Naive B cell (primary cell): ENCODE data around the gene EEF1G. TPM values are rescaled to one million over a fixed set of nuclear protein-coding genes. Genes with fewer than 3 reads are reported as not detected.
A peak's percentile ranks its signal among the peaks of the same experiment; 100 is the strongest.
"Not testable (repeated sequence)": the region's sequence is repeated elsewhere in the genome, so short reads cannot be mapped to it uniquely, and the experiment has no call there.

Experiments used
- ATAC-seq, 2 donors: fragments of 150-1000 bp; cut with Tn5 transposase; 2 replicates each; pipeline ENCODE4 v1.10.0; 2021; ENCODE audit warnings: low read depth in 2 of 2, mild to moderate bottlenecking in 2 of 2, moderate library complexity in 2 of 2
- DNase-seq: peaks from one replicate; pipeline ENCODE4 v3.0.0; 2022
- H3K27ac Mint-ChIP-seq, 6 donors: one replicate each; pipeline ENCODE4 v1.8.0; 2020 to 2022; ENCODE audit warnings: mild to moderate bottlenecking in 6 of 6, mixed read lengths in 6 of 6, moderate library complexity in 5 of 6, inconsistent platforms in 2 of 6
- H3K27me3 Mint-ChIP-seq, 3 donors: one replicate each; pipeline ENCODE4 v1.8.0; 2021 to 2022; ENCODE audit warnings: mixed read lengths in 3 of 3, mild to moderate bottlenecking in 1 of 3
- H3K36me3 Mint-ChIP-seq, 2 donors: one replicate each; pipeline ENCODE4 v1.8.0; 2020 to 2022; ENCODE audit warnings: mixed read lengths in 2 of 2, inconsistent platforms in 1 of 2, mild to moderate bottlenecking in 1 of 2
- H3K4me1 Mint-ChIP-seq, 3 donors: one replicate each; pipeline ENCODE4 v1.8.0; 2020 to 2022; ENCODE audit warnings: mixed read lengths in 3 of 3, inconsistent platforms in 1 of 3, mild to moderate bottlenecking in 1 of 3, moderate library complexity in 1 of 3
- H3K4me3 Mint-ChIP-seq, 8 donors: one replicate each; pipeline ENCODE4 v1.8.0; 2020 to 2022; ENCODE audit warnings: mild to moderate bottlenecking in 8 of 8, mixed read lengths in 8 of 8, moderate library complexity in 8 of 8, inconsistent platforms in 2 of 8
- H3K9me3 Mint-ChIP-seq, 7 donors: one replicate each; pipeline ENCODE4 v1.8.0; 2020 to 2022; ENCODE audit warnings: mixed read lengths in 7 of 7, mild to moderate bottlenecking in 5 of 7, inconsistent platforms in 2 of 7, moderate library complexity in 1 of 7
- polyA plus RNA-seq, 6 donors: library from polyadenylated mRNA; unstranded; fragments of 300-500 nt; fragmentation: Illumina TruSeq; gene quantifications; one replicate each; pipeline ENCODE4 v1.2.3, GENCODE V29; 2021; ENCODE audit warnings: low read depth in 6 of 6

The EEF1G gene
- polyA plus RNA-seq, 6 donors from 2014 or later = 1,313 to 1,862 (median 1,450) TPM

DNA sequence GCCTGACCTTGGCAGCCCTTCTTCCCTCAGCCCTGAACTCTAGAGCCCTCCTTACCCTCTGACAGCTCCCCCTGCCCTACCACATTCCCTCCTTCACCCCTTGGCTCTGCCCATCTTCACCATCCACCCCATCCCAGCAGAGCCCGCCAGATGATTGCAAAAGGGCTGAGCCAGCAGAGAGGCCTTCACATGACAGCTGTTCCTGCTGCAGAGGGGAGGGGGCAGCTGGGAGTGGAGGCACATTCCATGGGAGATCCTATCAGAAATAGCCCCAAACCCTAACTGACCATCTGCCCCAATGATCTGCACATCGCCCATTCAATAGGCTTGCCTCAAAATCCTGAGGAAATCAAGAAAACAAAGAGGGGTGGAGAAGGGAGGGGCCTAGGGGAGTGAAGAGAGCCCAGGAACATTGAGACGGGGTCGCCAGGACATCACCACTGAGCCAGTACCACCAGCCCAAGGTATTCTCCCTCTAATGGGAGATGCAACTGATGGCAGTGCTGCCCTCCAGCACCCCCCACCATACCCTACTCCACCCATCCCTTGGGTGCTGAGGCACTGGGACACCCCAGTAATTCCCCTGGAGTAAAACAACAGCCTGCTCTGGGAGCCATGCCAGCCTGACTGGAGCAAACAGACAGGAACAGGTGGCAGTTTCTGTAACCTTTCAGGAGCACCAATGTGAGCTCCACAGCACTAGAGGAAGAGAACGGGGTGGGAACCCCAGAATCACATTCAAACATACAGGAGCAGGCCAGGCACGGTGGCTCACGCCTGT, 19.1 kb downstream of the EEF1G start:
- no peak for ATAC-seq
- Mint-ChIP-seq H3K36me3 (peaks cover 0 to 6% of the 10 kb centered on the region in 2 donors), H3K27ac (peak overlapping the region; percentile 99 to 100 (median 99)), H3K4me3 (peak overlapping the region in 7 of 8 donors; percentile 8 to 94 (median 82)), H3K9me3 (no peaks in the 10 kb centered on the region), H3K27me3 (peaks cover 0 to 4% (median 0%) of the 10 kb centered on the region in 3 donors), H3K4me1 (peaks cover 61 to 80% (median 79%) of the 10 kb centered on the region in 3 donors)
- DNase-seq = no peak

DNA sequence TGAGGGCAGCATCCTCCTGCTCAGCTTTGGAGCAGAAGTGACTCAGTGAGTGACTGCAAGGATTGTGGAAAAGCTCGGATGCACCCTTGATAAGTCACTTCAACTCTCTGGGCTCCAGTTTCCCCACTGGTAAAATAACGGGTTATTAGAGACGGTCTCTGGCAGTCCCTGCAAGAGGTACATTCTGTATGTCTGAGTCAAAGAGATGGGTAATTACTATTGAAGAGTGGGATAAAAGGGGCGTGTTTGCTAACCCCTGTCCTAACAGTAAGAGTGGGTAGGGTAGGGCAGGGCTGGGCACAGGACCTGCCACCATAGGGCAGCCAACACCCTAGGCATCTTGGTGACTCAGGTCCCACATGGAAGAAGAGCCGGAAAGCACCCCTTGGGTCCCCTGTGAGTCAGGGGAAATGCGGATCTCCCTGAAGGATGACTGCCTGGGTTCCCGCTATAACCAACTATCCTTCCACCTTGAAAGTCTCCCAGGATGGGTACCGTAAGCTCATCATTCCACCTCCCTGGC, 19.8 kb downstream of the EEF1G start:
- Mint-ChIP-seq H3K4me3 (peak overlapping the region in 7 of 8 donors; percentile 52 to 87 (median 81)), H3K27me3 (peaks cover 0 to 4% (median 0%) of the 10 kb centered on the region in 3 donors), H3K36me3 (no peaks in the 10 kb centered on the region), H3K27ac (peak overlapping the region; percentile 99 to 100 (median 99)), H3K9me3 (no peaks in the 10 kb centered on the region), H3K4me1 (peaks cover 61 to 81% (median 79%) of the 10 kb centered on the region in 3 donors)
- ATAC-seq (no peak), DNase-seq (no peak)

DNA sequence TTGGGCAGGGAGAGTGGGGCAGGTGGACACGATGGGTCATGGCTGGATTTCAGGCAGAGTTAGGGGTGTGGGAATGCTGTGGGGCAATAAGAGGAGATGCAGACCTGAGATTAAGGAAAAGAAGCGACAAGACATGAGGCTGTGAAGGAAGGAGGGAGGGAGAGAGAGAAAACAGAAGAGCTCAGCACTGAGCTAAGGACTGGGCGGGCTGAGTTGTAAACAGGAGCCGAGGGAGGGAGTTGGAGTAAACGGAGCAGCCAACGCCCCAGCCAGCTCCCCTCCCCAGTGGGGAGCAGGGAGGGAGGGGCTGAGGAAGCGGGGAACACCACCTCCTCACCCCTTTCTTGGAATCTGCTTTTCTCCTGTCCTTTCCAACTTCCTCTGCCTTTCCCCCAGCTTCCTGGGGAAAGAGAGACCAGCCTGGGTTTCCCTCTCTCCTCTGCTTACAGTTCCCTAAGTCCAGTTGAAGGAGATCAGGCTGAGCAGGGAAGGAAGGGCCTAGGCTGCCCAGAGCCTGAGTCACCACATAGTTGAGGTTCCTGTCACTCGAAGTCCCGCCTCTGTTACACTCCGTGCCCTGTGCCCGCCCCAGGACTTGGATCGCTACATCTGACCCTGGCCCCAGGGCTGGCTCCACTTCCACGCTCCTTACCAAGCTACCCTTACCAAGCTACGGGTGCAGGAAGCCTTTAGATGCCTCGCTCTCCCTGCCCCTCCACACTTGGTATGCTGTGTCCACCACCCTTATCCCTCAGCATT, 20.4 kb downstream of the EEF1G start:
- peaks cover 0 to 4% (median 0%) of the 10 kb centered on the region in 3 donors for H3K27me3 Mint-ChIP-seq
- H3K9me3 Mint-ChIP-seq = no peaks in the 10 kb centered on the region
- no peaks in the 10 kb centered on the region for H3K36me3 Mint-ChIP-seq
- ATAC-seq = peak; percentile 4 to 6
- DNase-seq = no peak
- peaks cover 65 to 81% (median 81%) of the 10 kb centered on the region in 3 donors for H3K4me1 Mint-ChIP-seq
- peak overlapping the region; percentile 52 to 88 (median 82) for H3K4me3 Mint-ChIP-seq
- H3K27ac Mint-ChIP-seq = peak overlapping the region; percentile 99 to 100 (median 99)

GRCh38 chr11:62552485-62553079, 21.1 kb downstream of the EEF1G start:
- no peak for DNase-seq
- Mint-ChIP-seq H3K36me3 (no peaks in the 10 kb centered on the region), H3K27me3 (peaks cover 0 to 4% (median 0%) of the 10 kb centered on the region in 3 donors), H3K9me3 (no peaks in the 10 kb centered on the region), H3K27ac (peak overlapping the region; percentile 99 to 100 (median 99)), H3K4me1 (peaks cover 70 to 88% (median 84%) of the 10 kb centered on the region in 3 donors), H3K4me3 (peak overlapping the region; percentile 55 to 90 (median 82))
- no peak for ATAC-seq

DNA sequence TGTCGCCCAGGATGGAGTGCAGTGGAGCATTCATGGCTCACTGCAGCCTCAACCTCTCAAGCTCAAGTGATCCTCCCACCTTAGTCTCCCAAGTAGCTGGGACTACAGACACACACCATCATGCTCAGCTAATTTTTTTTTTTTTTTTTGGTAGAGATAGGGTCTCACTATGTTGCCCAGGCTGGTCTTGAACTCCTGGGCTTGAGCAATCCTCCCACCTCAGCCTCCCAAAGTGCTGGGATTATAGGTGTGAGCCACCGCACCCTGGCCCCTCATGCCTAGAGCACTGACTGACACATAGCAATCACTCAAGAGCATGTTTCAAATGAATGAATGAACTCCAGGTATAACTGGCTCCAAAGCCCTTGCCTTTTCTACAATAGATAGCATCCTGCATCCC, 23.2 kb downstream of the EEF1G start:
- not testable (repeated sequence) for ATAC-seq, H3K9me3 Mint-ChIP-seq, H3K36me3 Mint-ChIP-seq, DNase-seq, H3K27me3 Mint-ChIP-seq
- Mint-ChIP-seq H3K4me3 (peak overlapping the region in 5 of 8 donors; percentile 15 to 86 (median 55)), H3K27ac (peak overlapping the region; percentile 99 to 100 (median 99)), H3K4me1 (peaks cover 59 to 76% (median 71%) of the 10 kb centered on the region in 3 donors)

DNA sequence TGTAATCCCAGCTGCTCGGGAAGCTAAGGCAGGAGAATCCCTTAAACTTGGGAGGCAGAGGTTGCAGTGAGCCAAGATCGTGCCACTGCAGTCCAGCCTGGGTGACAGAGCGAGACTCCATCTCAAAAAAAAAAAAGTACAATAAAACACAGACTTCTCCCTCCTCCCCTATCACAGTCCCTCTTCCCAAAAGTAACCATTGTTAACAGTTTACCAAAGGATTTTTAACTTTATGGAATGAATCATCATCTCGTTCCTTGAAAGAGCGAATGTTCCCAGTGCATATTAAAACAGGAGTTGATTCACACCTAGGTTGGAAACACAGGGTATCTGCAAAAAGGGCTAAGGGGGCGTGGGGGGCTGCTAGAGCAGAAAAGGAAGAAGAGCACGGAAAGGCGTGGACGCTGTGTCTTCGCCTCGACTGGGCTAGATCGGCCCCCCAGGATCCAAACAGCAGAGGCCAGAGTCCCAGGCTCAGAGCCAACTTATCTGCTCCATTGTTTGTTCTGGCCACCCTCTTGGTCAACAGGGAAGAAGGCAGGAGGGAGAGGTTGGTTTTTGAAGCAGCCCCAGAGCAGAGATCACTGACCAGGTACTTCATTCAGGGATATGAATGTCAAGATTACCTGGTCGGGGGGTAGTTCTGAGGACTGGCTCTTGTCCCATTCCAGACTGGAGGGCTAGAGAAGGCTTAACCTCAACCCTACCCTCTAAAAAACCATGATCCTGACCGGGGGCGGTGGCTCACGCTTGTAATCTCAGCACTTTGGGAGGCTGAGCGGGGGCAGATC, 25.0 kb downstream of the EEF1G start:
- no peak for ATAC-seq
- H3K27ac Mint-ChIP-seq = peak overlapping the region in 5 of 6 donors; percentile 24 to 99 (median 82)
- no peak for DNase-seq
- H3K27me3 Mint-ChIP-seq = peaks cover 0 to 4% (median 0%) of the 10 kb centered on the region in 3 donors
- H3K4me1 Mint-ChIP-seq = peaks cover 65 to 76% (median 69%) of the 10 kb centered on the region in 3 donors
- peak overlapping the region in 4 of 8 donors; percentile 58 to 87 (median 74) for H3K4me3 Mint-ChIP-seq
- H3K9me3 Mint-ChIP-seq = no peaks in the 10 kb centered on the region
- H3K36me3 Mint-ChIP-seq = no peaks in the 10 kb centered on the region

DNA sequence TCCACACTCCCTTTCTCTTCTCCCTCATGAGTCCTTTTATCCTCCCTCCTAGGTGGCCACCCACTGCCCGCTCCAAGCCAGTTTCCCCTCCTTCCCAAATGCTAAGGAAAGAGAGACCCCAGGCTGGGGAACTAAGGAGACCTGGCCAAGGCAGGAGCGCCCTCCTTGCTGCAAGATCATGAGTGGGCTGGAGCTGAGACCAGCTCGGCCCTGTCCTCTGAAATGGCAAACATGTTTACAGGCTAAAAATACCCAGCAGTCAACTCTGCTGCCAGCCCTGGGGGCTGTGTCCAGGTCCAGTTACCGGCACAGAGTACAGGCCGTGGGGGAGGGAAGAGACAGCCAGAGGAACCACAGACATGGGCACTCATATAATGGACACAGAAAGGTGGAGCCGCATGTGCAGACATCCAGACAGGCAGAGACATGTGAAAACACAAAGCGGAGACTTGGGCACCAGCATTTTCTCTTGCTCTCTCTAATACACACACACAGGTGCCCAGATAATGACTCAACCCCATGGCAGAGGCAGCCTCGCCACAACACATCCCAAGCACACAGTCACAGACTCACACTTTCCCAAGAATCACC, 25.9 kb downstream of the EEF1G start:
- H3K9me3 Mint-ChIP-seq = no peaks in the 10 kb centered on the region

DNA sequence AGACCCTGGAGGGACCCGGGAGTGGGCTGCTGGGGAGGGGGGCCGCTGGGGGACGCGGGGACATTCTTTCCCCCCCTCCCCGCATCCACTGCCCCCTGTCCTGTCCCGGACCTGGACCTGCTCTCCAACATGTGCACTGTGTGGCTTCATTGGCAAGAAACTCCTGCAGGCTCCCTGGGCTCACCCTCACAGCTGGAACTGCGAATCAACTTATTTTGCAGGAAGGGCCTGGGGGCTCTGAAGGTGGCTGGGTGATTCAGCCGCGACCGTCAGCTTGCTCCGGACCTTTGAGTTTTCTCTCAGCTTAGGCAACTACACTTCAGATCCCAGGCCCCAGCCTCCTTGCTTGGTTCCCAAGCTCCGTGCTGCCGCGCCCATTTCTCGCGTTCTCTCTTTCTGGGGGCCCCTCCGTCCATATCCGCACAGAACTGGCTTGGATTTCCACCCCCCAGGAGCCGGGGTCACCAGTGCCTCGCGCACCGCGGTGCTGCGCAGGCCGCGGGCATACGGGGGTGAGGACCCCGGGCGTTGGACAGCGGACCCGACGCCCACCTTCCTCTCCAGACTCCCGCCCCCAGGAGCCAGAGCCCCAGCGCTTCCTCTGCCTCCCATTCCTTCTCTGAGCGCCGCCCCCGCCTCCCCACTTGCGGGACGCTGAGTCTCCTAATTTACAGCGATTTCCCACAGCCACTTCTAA, 26.6 kb downstream of the EEF1G start:
- H3K4me1 Mint-ChIP-seq = peaks cover 62 to 76% (median 69%) of the 10 kb centered on the region in 3 donors
- ATAC-seq (peak in 1 of 2 donors; percentile 0), DNase-seq (no peak)
- H3K4me3 Mint-ChIP-seq = peak overlapping the region; percentile 77 to 93 (median 88)
- H3K27me3 Mint-ChIP-seq = peaks cover 0 to 4% (median 0%) of the 10 kb centered on the region in 3 donors
- peak overlapping the region in 5 of 6 donors; percentile 92 to 99 (median 94) for H3K27ac Mint-ChIP-seq
- no peaks in the 10 kb centered on the region for H3K9me3 Mint-ChIP-seq
- no peaks in the 10 kb centered on the region for H3K36me3 Mint-ChIP-seq

More for the DNA sequence above, 25.9 kb downstream of the EEF1G start:
- DNase-seq (no peak), ATAC-seq (no peak)
- peak overlapping the region; percentile 52 to 93 (median 84) for H3K4me3 Mint-ChIP-seq
- H3K27ac Mint-ChIP-seq = peak overlapping the region; percentile 88 to 99 (median 94)
- H3K27me3 Mint-ChIP-seq = peaks cover 0 to 4% (median 0%) of the 10 kb centered on the region in 3 donors
- no peaks in the 10 kb centered on the region for H3K36me3 Mint-ChIP-seq
- H3K4me1 Mint-ChIP-seq = peaks cover 63 to 76% (median 69%) of the 10 kb centered on the region in 3 donors

DNA sequence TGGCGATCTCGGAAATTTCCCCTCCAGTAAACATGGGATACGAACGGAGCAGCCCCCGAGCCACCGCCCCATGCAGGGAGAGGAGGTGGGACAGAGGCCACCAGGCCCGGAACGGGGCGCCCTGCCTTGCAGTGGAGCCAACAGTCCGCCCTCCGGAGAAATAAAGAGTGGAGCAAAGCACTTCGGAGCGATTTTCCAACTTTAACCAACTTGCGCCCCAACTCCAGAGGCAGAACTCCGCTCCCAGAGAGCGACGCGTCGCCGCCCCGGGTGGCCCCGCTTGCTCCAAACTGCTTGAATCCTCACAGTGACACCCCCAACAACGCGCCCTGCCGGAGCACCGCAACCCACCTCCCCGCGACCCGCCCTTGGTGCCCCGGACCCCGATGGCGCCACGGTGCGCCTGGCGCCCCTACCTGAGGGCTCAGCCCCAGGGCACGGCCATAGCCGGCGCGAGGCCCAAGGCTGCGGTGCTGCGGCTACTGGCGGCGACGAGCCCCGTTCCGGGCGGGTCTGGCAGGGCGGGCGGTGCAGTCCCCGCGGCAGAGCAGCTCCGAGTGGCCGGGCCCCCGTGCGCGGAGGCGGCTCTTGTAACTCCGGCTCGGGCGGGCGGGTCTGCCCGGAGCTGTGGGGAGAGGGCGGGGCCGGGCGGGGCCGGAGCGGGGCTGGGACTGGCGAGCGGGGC, 27.3 kb downstream of the EEF1G start, which contains the start of gene AHNAK:
Gene AHNAK, minus strand, starts transcription at position 563 of the 685 bp plus-strand sequence. CDS start 10,708 bp downstream, outside the sequence.
- Mint-ChIP-seq H3K27me3 (no peaks in the 10 kb centered on the region), H3K36me3 (no peaks in the 10 kb centered on the region), H3K4me3 (peak within 1 kb of the TSS; percentile 77 to 97 (median 94)), H3K9me3 (no peaks in the 10 kb centered on the region), H3K4me1 (peaks cover 62 to 76% (median 69%) of the 10 kb centered on the region in 3 donors), H3K27ac (peak within 1 kb of the TSS; percentile 92 to 99 (median 94))
- ATAC-seq (peak; percentile 50 to 56), DNase-seq (peak; percentile 75)

DNA sequence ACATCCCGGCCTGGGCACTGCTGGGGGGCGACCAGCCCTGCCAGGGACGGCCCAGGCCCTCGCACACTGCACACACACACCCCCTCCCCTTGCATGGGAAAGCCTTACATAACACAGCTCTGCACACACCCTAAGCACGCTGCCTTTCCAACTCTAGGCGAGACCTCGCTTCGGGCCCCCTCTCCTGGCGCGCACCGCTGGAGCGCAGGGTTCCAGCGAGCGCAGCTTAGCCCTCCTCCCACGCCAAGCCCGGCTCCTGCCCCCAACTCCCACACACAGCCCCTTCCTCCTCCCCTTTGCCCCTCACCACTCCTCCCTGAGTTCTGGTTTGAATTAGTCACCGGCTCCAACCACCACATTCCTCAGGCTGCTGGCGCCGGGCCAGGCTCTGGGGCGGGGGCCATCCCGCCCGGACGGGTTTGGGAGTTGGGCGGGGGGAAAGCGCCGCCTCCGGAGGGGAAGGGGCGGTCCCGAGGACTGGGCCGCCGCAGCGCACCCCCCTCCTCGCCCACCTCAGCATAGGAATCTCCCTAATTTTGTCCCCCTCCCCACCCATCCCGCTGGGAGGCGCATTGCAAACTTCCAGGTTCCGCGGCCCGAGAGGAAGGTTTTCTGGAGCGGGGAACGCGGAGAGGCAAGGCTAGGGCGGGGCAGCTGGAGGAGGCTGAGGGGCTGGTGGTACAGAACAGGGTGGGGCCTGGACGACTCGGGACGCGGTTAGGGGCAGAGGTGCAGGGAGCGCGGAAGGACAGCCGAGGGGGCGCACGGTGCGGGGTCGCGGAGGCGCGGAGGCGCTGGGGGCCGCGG, 28.1 kb downstream of the EEF1G start:
- DNase-seq = no peak

More for the DNA sequence above, 28.1 kb downstream of the EEF1G start:
- Mint-ChIP-seq H3K9me3 (no peaks in the 10 kb centered on the region), H3K4me1 (peaks cover 65 to 76% (median 69%) of the 10 kb centered on the region in 3 donors), H3K27me3 (no peaks in the 10 kb centered on the region), H3K27ac (peak overlapping the region; percentile 88 to 99 (median 96)), H3K36me3 (no peaks in the 10 kb centered on the region), H3K4me3 (peak overlapping the region; percentile 77 to 97 (median 94))
- ATAC-seq = peak; percentile 11 to 15
